Trophoblast cell (in vitro differentiated cells and primary cell): ENCODE measurements around the gene SLC16A12.
A peak's percentile ranks its signal among the peaks of the same experiment; 100 is the strongest.

Experiments
- DNase-seq, 2 donors: peaks; one replicate each; pipeline ENCODE4 v3.0.0-alpha.2; 2016
- H2AFZ ChIP-seq: 2 replicates; pipeline ENCODE4 v1.6.1; 2013; ENCODE audit warnings: low read length, moderate library complexity, mild to moderate bottlenecking; ENCODE audit not compliant: insufficient read depth, poor library complexity
- H2AK5ac ChIP-seq: 2 replicates; pipeline ENCODE4 v1.6.1; 2013; ENCODE audit warnings: mild to moderate bottlenecking, low read length
- H2BK120ac ChIP-seq: 2 replicates; pipeline ENCODE4 v1.6.1; 2013; ENCODE audit warnings: low read length, mild to moderate bottlenecking, moderate library complexity; ENCODE audit not compliant: insufficient read depth, poor library complexity
- H2BK12ac ChIP-seq: 2 replicates; pipeline ENCODE4 v1.6.1; 2013; ENCODE audit warnings: mild to moderate bottlenecking, low read length, moderate library complexity
- H2BK5ac ChIP-seq: 2 replicates; pipeline ENCODE4 v1.6.1; 2013; ENCODE audit warnings: low read length, low read depth, moderate library complexity, mild to moderate bottlenecking; ENCODE audit not compliant: poor library complexity
- H3K14ac ChIP-seq: 2 replicates; pipeline ENCODE4 v1.6.1; 2013; ENCODE audit warnings: mild to moderate bottlenecking, low read length
- H3K18ac ChIP-seq: 2 replicates; pipeline ENCODE4 v1.6.1; 2013; ENCODE audit warnings: mild to moderate bottlenecking, low read length
- H3K23ac ChIP-seq: 2 replicates; pipeline ENCODE4 v1.6.1; 2013; ENCODE audit warnings: low read length
- H3K27ac ChIP-seq: 2 replicates; pipeline ENCODE4 v1.5.1; 2013; ENCODE audit warnings: low read depth, mild to moderate bottlenecking, inconsistent platforms, low read length, moderate library complexity
- H3K27me3 ChIP-seq: 2 replicates; pipeline ENCODE4 v1.6.1; 2013; ENCODE audit warnings: inconsistent platforms, mild to moderate bottlenecking, low read length, moderate library complexity; ENCODE audit not compliant: insufficient read depth
- H3K36me3 ChIP-seq, 2 experiments: 1 replicate in 1 of 2; 2 replicates in 1 of 2; pipeline ENCODE4 v1.6.1; 2013; ENCODE audit warnings: low read length in 2 of 2, mild to moderate bottlenecking in 2 of 2, moderate library complexity in 1 of 2; ENCODE audit not compliant: insufficient read depth in 2 of 2, control insufficient read depth in 1 of 2
- H3K4ac ChIP-seq: 2 replicates; pipeline ENCODE4 v1.6.1; 2013; ENCODE audit warnings: low read depth, mild to moderate bottlenecking, low read length, moderate library complexity
- H3K4me1 ChIP-seq, 2 experiments: 1 replicate in 1 of 2; 2 replicates in 1 of 2; pipeline ENCODE4 v1.6.1; 2013; ENCODE audit warnings: low read length in 2 of 2, mild to moderate bottlenecking in 2 of 2, moderate library complexity in 1 of 2; ENCODE audit not compliant: insufficient read depth in 2 of 2, control insufficient read depth in 1 of 2
- H3K4me2 ChIP-seq: 2 replicates; pipeline ENCODE4 v1.6.1; 2013; ENCODE audit warnings: inconsistent platforms, mild to moderate bottlenecking, low read length, moderate library complexity
- H3K4me3 ChIP-seq: 2 replicates; pipeline ENCODE4 v1.5.1; 2013; ENCODE audit warnings: mild to moderate bottlenecking, low read depth, low read length, inconsistent platforms
- H3K79me1 ChIP-seq: one replicate; pipeline ENCODE4 v1.6.1; 2013; ENCODE audit warnings: low read length
- H3K79me2 ChIP-seq: 2 replicates; pipeline ENCODE4 v1.6.1; 2013; ENCODE audit warnings: low read length, mild to moderate bottlenecking; ENCODE audit not compliant: control insufficient read depth, insufficient read depth, poor library complexity
- H3K9ac ChIP-seq: 2 replicates; pipeline ENCODE4 v1.6.1; 2013; ENCODE audit warnings: mild to moderate bottlenecking, low read length
- H3K9me3 ChIP-seq: 2 replicates; pipeline ENCODE4 v1.6.1; 2013; ENCODE audit warnings: low read depth, mild to moderate bottlenecking, control low read depth, inconsistent platforms, low read length; ENCODE audit not compliant: insufficient read depth
- H4K12ac ChIP-seq: 2 replicates; pipeline ENCODE4 v1.6.1; 2013; ENCODE audit warnings: low read depth, mild to moderate bottlenecking, low read length, moderate library complexity
- H4K8ac ChIP-seq: 2 replicates; pipeline ENCODE4 v1.6.1; 2013; ENCODE audit warnings: low read depth, mild to moderate bottlenecking, low read length, moderate library complexity
- H4K91ac ChIP-seq: one replicate; pipeline ENCODE4 v1.6.1; 2013; ENCODE audit warnings: low read depth, mild to moderate bottlenecking, low read length, moderate library complexity
- WGBS: extraction: QIAGEN DNeasy Blood & Tissue Kit; methylation state at CpG from one replicate; pipeline ENCODE4 v1.1.7; 2013; ENCODE audit warnings: missing lambda C conversion rate; ENCODE audit not compliant: insufficient read length, insufficient coverage; ENCODE audit errors: extremely low coverage; 5-methylcytosine and 5-hydroxymethylcytosine counted together

Gene SLC16A12

DNA sequence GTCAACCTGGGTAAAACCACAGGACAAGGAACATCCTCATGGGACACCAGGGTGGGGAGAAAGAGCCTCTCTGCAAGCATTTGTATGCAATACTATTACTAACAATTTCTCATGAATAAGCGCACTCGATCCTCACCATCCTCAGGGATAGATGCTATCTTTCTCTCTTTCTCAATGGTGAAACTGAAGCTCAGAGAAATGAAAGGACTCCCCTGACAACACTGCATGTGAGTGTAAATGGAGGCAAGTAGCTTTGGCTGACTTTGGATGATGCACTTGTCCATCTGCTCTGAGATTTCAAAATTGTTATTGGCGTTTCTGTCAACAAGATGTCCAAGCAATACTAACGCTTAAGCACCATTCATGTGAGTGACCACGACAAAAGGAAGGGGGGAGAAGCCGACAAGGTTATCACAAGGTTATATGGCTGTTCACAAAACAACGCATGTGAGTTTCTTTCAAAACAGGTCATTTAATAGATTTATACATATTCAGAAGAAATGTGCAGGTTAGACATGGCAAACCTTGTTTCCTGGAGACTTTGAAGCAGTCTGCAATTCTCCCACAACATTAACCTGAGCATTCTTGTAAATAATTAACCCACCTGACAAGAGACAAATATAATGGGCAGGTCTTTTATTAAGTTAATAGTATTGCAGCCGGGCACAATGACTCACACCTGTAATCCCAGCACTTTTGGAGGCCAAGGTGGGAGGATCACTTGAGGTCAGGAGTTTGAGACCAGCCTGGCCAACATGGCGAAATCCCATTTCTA lies 67.0 kb downstream of the SLC16A12 start:
- Histone ChIP-seq H4K91ac (no peak overlapping the region), H2BK5ac (no peak overlapping the region), H3K4me3 (no peak overlapping the region), H3K4me2 (no peak overlapping the region), H2BK120ac (no peak overlapping the region), H3K9me3 (no peaks in the 10 kb centered on the region), H3K4me1 (peaks cover 0 to 7% of the 10 kb centered on the region in 2 experiments), H3K18ac (no peak overlapping the region), H3K14ac (no peak overlapping the region), H2BK12ac (no peak overlapping the region), H4K8ac (no peak overlapping the region), H3K79me1 (no peaks in the 10 kb centered on the region), H3K27ac (no peak overlapping the region), H3K9ac (no peak overlapping the region), H4K12ac (no peak overlapping the region), H3K4ac (no peak overlapping the region), H3K79me2 (no peaks in the 10 kb centered on the region), H3K36me3 (no peaks in the 10 kb centered on the region), H3K23ac (no peak overlapping the region), H3K27me3 (no peaks in the 10 kb centered on the region), H2AFZ (no peak overlapping the region), H2AK5ac (no peak overlapping the region)
- DNase-seq: peak in 1 of 2 donors; percentile 22
- no CpG with 5 or more reads among the region's 9 CpGs for WGBS

DNA sequence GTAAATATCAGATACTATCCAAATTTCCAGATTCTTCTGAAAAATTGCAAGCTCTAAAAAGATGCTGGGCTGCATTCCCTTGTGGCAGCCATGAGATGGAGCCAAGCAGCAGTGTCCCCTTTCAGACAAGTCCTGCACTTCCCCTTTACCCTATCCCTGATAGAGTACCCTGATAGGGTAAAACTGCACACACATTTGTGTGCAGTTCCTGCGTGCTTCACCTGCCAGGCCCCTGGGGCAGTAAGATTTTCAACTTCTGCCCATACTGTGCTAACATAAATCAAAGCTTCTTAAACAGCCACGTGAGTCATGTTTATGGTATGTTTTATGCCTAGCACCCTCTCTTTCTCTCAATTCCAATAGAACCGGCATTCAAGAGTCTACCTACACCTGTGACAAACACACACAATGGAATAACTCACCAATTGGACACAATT lies 68.8 kb downstream of the SLC16A12 start:
- no peak overlapping the region for H4K8ac ChIP-seq
- no peak overlapping the region for H3K23ac ChIP-seq
- peak; percentile 59 to 80 for DNase-seq
- no peak overlapping the region for H2BK120ac ChIP-seq
- no peak overlapping the region for H3K18ac ChIP-seq
- H3K27me3 ChIP-seq: no peaks in the 10 kb centered on the region
- peaks cover 0 to 7% of the 10 kb centered on the region in 2 experiments for H3K4me1 ChIP-seq
- no peak overlapping the region for H4K12ac ChIP-seq
- H2BK5ac ChIP-seq: no peak overlapping the region
- no peak overlapping the region for H2AFZ ChIP-seq
- no peak overlapping the region for H3K14ac ChIP-seq
- H3K79me1 ChIP-seq: no peaks in the 10 kb centered on the region
- H3K36me3 ChIP-seq: no peaks in the 10 kb centered on the region
- H3K9me3 ChIP-seq: no peaks in the 10 kb centered on the region
- no peak overlapping the region for H3K4me2 ChIP-seq
- H4K91ac ChIP-seq: no peak overlapping the region
- H3K79me2 ChIP-seq: no peaks in the 10 kb centered on the region
- H3K4ac ChIP-seq: no peak overlapping the region
- no peak overlapping the region for H3K9ac ChIP-seq
- H2AK5ac ChIP-seq: no peak overlapping the region
- no peak overlapping the region for H2BK12ac ChIP-seq
- H3K27ac ChIP-seq: no peak overlapping the region
- no CpG with 5 or more reads among the region's 3 CpGs for WGBS
- no peak overlapping the region for H3K4me3 ChIP-seq

DNA sequence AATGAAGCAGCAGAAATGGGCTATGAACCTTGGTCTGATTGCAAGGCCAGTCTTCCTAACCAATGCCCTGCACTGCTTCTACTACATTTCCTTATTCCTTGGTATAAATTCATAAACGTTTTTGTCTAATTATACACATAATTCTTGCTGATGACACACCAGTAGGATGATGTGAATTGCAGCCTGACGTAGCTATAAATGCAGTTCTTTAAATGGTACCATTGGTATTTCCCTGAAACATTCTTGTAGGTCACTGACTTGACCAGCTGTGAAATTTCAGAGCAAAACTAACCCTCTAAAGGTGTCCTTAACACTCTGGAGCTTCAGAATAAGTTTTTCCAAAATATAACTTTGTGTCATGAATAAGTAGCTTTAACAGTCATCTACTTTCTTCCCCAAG lies 70.2 kb downstream of the SLC16A12 start:
- no peak overlapping the region for H3K4me3 ChIP-seq
- no peak overlapping the region for H2BK12ac ChIP-seq
- no peak overlapping the region for H2AFZ ChIP-seq
- no peak overlapping the region for H3K14ac ChIP-seq
- H2BK120ac ChIP-seq: no peak overlapping the region
- H3K18ac ChIP-seq: no peak overlapping the region
- peaks cover 0 to 7% of the 10 kb centered on the region in 2 experiments for H3K4me1 ChIP-seq
- no peaks in the 10 kb centered on the region for H3K27me3 ChIP-seq
- no peak overlapping the region for H4K91ac ChIP-seq
- H3K36me3 ChIP-seq: no peaks in the 10 kb centered on the region
- no peak overlapping the region for H3K27ac ChIP-seq
- no peak overlapping the region for H4K12ac ChIP-seq
- H3K9me3 ChIP-seq: no peaks in the 10 kb centered on the region
- H3K9ac ChIP-seq: no peak overlapping the region
- no peak overlapping the region for H3K4ac ChIP-seq
- no peak overlapping the region for H4K8ac ChIP-seq
- peak in 1 of 2 donors; percentile 30 for DNase-seq
- no peaks in the 10 kb centered on the region for H3K79me1 ChIP-seq
- WGBS: no CpG with 5 or more reads among the region's 2 CpGs
- no peak overlapping the region for H2AK5ac ChIP-seq
- no peak overlapping the region for H3K4me2 ChIP-seq
- H3K23ac ChIP-seq: no peak overlapping the region
- H3K79me2 ChIP-seq: no peaks in the 10 kb centered on the region
- no peak overlapping the region for H2BK5ac ChIP-seq

DNA sequence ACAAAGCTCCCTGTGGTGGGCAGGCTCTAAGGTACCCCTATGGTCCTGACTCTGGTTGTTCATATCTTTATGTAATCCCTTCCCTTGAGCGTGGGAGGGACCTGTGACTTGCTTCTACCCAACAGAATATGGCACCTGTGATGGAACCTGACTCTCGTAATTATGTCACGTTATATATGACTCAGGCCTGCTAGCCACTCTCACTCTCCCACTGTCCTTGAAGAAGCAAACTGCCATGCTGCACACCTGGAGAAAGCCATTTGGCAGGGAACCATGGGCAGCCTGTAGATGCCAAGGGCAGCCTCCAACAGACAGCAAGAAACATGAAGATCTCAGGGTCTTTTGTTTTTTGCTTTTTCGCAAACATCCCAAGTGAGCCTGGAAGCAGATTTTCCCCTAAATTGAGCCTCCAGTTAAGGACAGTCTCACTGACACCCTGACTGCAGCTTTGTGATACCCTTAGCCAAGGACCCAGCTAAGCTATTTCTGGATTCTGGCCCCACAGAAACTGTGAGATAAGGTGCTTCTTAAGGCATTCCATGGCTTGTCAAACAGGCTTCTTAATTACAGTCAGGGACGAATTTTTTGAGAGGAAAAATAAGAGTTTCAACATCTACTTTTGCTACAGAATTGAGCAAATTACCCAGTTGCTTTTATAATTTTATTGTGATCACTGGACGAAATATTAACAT lies 71.4 kb downstream of the SLC16A12 start:
- no peak overlapping the region for H4K8ac ChIP-seq
- no peak overlapping the region for H3K4me3 ChIP-seq
- H3K14ac ChIP-seq: no peak overlapping the region
- H2BK12ac ChIP-seq: no peak overlapping the region
- H3K36me3 ChIP-seq: no peaks in the 10 kb centered on the region
- H2AK5ac ChIP-seq: no peak overlapping the region
- H2BK5ac ChIP-seq: no peak overlapping the region
- H3K27me3 ChIP-seq: no peaks in the 10 kb centered on the region
- no peak overlapping the region for H4K91ac ChIP-seq
- no peaks in the 10 kb centered on the region for H3K79me1 ChIP-seq
- H3K4ac ChIP-seq: no peak overlapping the region
- H3K18ac ChIP-seq: no peak overlapping the region
- no peak overlapping the region for H3K9ac ChIP-seq
- no peak overlapping the region for H3K23ac ChIP-seq
- peaks cover 0 to 7% of the 10 kb centered on the region in 2 experiments for H3K4me1 ChIP-seq
- peak overlapping the region; percentile 7 for H3K4me2 ChIP-seq
- H2BK120ac ChIP-seq: no peak overlapping the region
- whole genome bisulfite sequencing: no CpG with 5 or more reads among the region's 6 CpGs
- peak; percentile 51 to 90 for DNase-seq
- H3K9me3 ChIP-seq: no peaks in the 10 kb centered on the region
- no peak overlapping the region for H2AFZ ChIP-seq
- no peak overlapping the region for H3K27ac ChIP-seq
- H3K79me2 ChIP-seq: no peaks in the 10 kb centered on the region
- H4K12ac ChIP-seq: no peak overlapping the region
